Prostate gland (tissue), 2 donors: ENCODE results near the gene MZB1. TPM values are rescaled to one million over a fixed set of nuclear protein-coding genes. Genes with fewer than 3 reads are reported as not detected.

Experiments
- DNase-seq: peaks from one replicate; pipeline ENCODE4 v3.0.0-alpha.2; 2019; ENCODE audit warnings: low spot score
- H3K27ac ChIP-seq, 2 donors: fragments of 200-600 bp; sonication (generic); 2 replicates each; pipeline ENCODE4 v1.5.1; 2017 to 2019
- H3K27me3 ChIP-seq: fragments of 200-600 bp; sonication (generic); replicated peaks from 2 replicates; pipeline ENCODE4 v1.5.1; 2019; ENCODE audit not compliant: insufficient read depth
- H3K36me3 ChIP-seq, 2 donors: fragments of 200-600 bp; sonication (generic); 1 replicate in 1 of 2; 2 replicates in 1 of 2; pipeline versions ENCODE4 v1.5.1 to v1.8.1; 2017 to 2019
- H3K4me1 ChIP-seq: fragments of 200-600 bp; sonication (generic); replicated peaks from 2 replicates; pipeline ENCODE4 v1.5.1; 2019
- H3K4me3 ChIP-seq, 2 donors: fragments of 200-600 bp; sonication (generic); 2 replicates each; pipeline ENCODE4 v1.5.1; 2017 to 2019
- H3K9me3 ChIP-seq: fragments of 200-600 bp; sonication (generic); 2 replicates; pipeline ENCODE4 v1.5.1; 2017
- CTCF ChIP-seq, 4 experiments: fragments of 200-600 bp in 2 of 4; fragments of 450-650 bp in 2 of 4; sonication (generic) in 2 of 4; IDR thresholded peaks; 1 replicate in 3 of 4; 2 replicates in 1 of 4; pipeline ENCODE4 v1.5.1; 2016 to 2019; ENCODE audit warnings: antibody characterized with exemption in 4 of 4, mild to moderate bottlenecking in 2 of 4, moderate library complexity in 2 of 4
- POLR2A ChIP-seq: fragments of 450-650 bp; IDR thresholded peaks from one replicate; pipeline ENCODE4 v1.6.1; 2016; ENCODE audit warnings: antibody characterized with exemption, mild to moderate bottlenecking
- POLR2AphosphoS5 ChIP-seq: sonication (generic); formaldehyde crosslinking; IDR thresholded peaks from one replicate; pipeline ENCODE4 v1.6.1; 2017; ENCODE audit warnings: antibody characterized with exemption
- WGBS: methylation state at CpG from one replicate; pipeline ENCODE4 v1.1.5; 2018; 5-methylcytosine and 5-hydroxymethylcytosine counted together
- intact Hi-C: fragments of 100-400 bp; cut with DNase I; formaldehyde crosslinking; loops from one replicate; pipeline ENCODE4 v1.14.2; 2022
- total RNA-seq, 2 donors: library from RNA; depleted of rRNA; stranded (reverse); fragments of >200 nt; gene quantifications; one replicate each; pipeline ENCODE4 v1.1.0, GENCODE V29; 2016

MZB1 gene
- total RNA-seq, 2 donors from 2014 or later = 2.7 to 4.3 TPM

- Histone ChIP-seq H3K27ac (peak overlapping the region; percentile 97 to 99), H3K36me3 (no peaks in the 10 kb centered on the region), H3K4me1 (peaks cover 4% of the 10 kb centered on the region), H3K27me3 (no peaks in the 10 kb centered on the region), H3K9me3 (no peaks in the 10 kb centered on the region), H3K4me3 (peak overlapping the region; percentile 73 to 91)
- no peak for DNase-seq
- 1% methylated on average over 17 of the region's 17 CpGs for WGBS
- TF ChIP-seq CTCF (IDR thresholded peaks at IDR 0.05) (no peak), POLR2A (no peak), POLR2AphosphoS5 (no peak)
- intact Hi-C loops = loop anchor here (5.0 kb wide), 1 partner anchor 49 kb away; the partner anchor contains the start of gene MATR3
Measured at GRCh38 chr5:139341187-139341688, 48.5 kb downstream of the MZB1 start.

GRCh38 chr5:139340051-139340450 lies 49.7 kb downstream of the MZB1 start:
- H3K9me3 ChIP-seq = no peaks in the 10 kb centered on the region
- DNase-seq = no peak
- peaks cover 4% of the 10 kb centered on the region for H3K4me1 ChIP-seq
- TF ChIP-seq CTCF (IDR thresholded peaks at IDR 0.05) = no peak
- no peak for TF ChIP-seq POLR2AphosphoS5
- no peak for TF ChIP-seq POLR2A
- WGBS = 86% methylated on average over 2 of the region's 2 CpGs
- H3K27ac ChIP-seq = no peak overlapping the region
- intact Hi-C loops = loop anchor here (5.0 kb wide), 1 partner anchor 48 kb away; the partner anchor contains the start of gene MATR3
- H3K27me3 ChIP-seq = no peaks in the 10 kb centered on the region
- H3K36me3 ChIP-seq = no peaks in the 10 kb centered on the region
- no peak overlapping the region for H3K4me3 ChIP-seq

Other genes with a start within 250 kb of the MZB1 start
- 10 to 100 TPM; 69.9 to 75.6 TPM for gene SIL1, start 191.5 kb downstream of the MZB1 start, total RNA-seq
- gene MATR3, start 96.2 kb downstream of the MZB1 start, total RNA-seq = 100 to 1,000 TPM; 192 to 207 TPM
- 100 to 1,000 TPM; 105 to 119 TPM for gene PAIP2, start 48.1 kb downstream of the MZB1 start, total RNA-seq
- 10 to 100 TPM; 11.5 to 26.3 TPM for gene SLC23A1, start 6.6 kb downstream of the MZB1 start, total RNA-seq
- 1 to 10 TPM; 2.4 TPM for gene PROB1, start 5.2 kb upstream of the MZB1 start, total RNA-seq
- 10 to 100 TPM in 1 of 2 donors, 1 to 10 TPM in 1; 4.4 to 27.3 TPM for gene SPATA24, start 14.2 kb upstream of the MZB1 start, total RNA-seq
- 10 to 100 TPM in 1 of 2 donors, 1 to 10 TPM in 1; 7.3 to 11.5 TPM for gene DNAJC18, start 49.6 kb upstream of the MZB1 start, total RNA-seq
- 1 to 10 TPM; 5.3 to 6.7 TPM for gene ECSCR, start 72.8 kb upstream of the MZB1 start, total RNA-seq
- gene SMIM33, start 81.1 kb upstream of the MZB1 start, total RNA-seq = not detected
- 10 to 100 TPM; 33.8 to 59.1 TPM for gene STING1, start 92.8 kb upstream of the MZB1 start, total RNA-seq
- 10 to 100 TPM; 90.3 to 96.3 TPM for gene UBE2D2, start 171.4 kb upstream of the MZB1 start, total RNA-seq